ENCODE data around the gene ZMIZ1. TPM values are rescaled to one million over a fixed set of nuclear protein-coding genes. Genes with fewer than 3 reads are reported as not detected.

The ZMIZ1 gene
- total and polyA plus RNA-seq, 2 experiments from 2014 or later, result 9.2 to 30.9 TPM

DNA sequence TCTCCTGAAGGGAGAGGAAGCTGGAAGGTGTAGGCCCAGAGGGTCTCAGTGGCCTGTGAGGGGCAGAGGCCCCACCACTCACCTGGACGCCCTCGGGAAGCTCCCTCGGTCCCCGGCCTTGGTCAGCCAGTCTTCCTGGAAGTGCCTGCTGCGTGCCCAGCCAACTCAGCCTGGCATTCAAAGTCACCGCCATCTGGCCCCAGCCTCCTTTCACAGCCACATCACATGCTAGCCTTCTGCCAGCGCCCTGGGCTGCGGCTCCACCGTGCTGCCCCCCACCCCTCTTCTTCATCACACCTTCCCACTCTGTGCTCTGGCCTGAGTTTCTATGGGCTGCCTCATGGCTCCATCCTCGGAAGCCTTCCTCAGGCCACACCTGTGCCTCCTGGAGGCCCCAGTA lies 98.0 kb downstream of the ZMIZ1 start:
- H3K9me3 Mint-ChIP-seq, result no peaks in the 10 kb centered on the region; the same call in 2 of the 3 replicates
- Histone ChIP-seq H3K9me2 (ENCODE audit: insufficient read depth) (no peaks in the 10 kb centered on the region), H3K4me3 (no peak overlapping the region), H2AFZ (no peak overlapping the region), H3F3A (replicated peaks; ENCODE audit: low read depth) (no peaks in the 10 kb centered on the region), H4K20me1 (replicated peaks; ENCODE audit: insufficient read depth) (0 out of 2 replicates have a peak, but pooled peaks cover 5% of the 10 kb centered on the region), H3K4me1 (ENCODE audit: insufficient read depth) (no peaks in the 10 kb centered on the region), H3K79me2 (replicated peaks; ENCODE audit: insufficient read depth) (peaks cover under 1% of the 10 kb centered on the region; the same call in 1 of the 2 replicates), H3K36me3 (ENCODE audit: insufficient read depth) (no peaks in the 10 kb centered on the region), H3K27me3 (ENCODE audit: insufficient read depth) (no peaks in the 10 kb centered on the region), H3K27ac (ENCODE audit: low read depth) (no peak overlapping the region), H3K4me2 (no peak overlapping the region)
- H3K27me3 Mint-ChIP-seq (ENCODE audit: insufficient read depth, low read depth, poor library complexity), result peaks cover 8% of the 10 kb centered on the region
- DNase-seq (ENCODE audit: low spot score) (no peak), ATAC-seq (no peak)
- no peak overlapping the region; the same call in 2 of the 3 replicates for H3K4me3 Mint-ChIP-seq
- TF ChIP-seq POLR2AphosphoS5 (IDR thresholded peaks at IDR 0.05; ENCODE audit: low read depth) (no peak), EZH2phosphoT487 (IDR thresholded peaks at IDR 0.05; ENCODE audit: unreplicated experiment) (no peak), ZNF114 (CRISPR knock-in tag; IDR thresholded peaks at IDR 0.05) (no peak), JUNB (IDR thresholded peaks at IDR 0.05; ENCODE audit: unreplicated experiment) (no peak), CREB1 (CRISPR knock-in tag; IDR thresholded peaks at IDR 0.05; ENCODE audit: low read depth) (no peak), REST (IDR thresholded peaks at IDR 0.05; ENCODE audit: unreplicated experiment) (no peak), STAT1 (IDR thresholded peaks at IDR 0.05; ENCODE audit: unreplicated experiment) (no peak), ZNF331 (CRISPR knock-in tag; IDR thresholded peaks at IDR 0.05; ENCODE audit: low read depth) (no peak), NANOG (IDR thresholded peaks at IDR 0.05; ENCODE audit: borderline replicate concordance) (no peak), EZH2 (IDR thresholded peaks at IDR 0.05; ENCODE audit: low read depth, unreplicated experiment) (no peak)
- TF ChIP-seq, protein P1, sequence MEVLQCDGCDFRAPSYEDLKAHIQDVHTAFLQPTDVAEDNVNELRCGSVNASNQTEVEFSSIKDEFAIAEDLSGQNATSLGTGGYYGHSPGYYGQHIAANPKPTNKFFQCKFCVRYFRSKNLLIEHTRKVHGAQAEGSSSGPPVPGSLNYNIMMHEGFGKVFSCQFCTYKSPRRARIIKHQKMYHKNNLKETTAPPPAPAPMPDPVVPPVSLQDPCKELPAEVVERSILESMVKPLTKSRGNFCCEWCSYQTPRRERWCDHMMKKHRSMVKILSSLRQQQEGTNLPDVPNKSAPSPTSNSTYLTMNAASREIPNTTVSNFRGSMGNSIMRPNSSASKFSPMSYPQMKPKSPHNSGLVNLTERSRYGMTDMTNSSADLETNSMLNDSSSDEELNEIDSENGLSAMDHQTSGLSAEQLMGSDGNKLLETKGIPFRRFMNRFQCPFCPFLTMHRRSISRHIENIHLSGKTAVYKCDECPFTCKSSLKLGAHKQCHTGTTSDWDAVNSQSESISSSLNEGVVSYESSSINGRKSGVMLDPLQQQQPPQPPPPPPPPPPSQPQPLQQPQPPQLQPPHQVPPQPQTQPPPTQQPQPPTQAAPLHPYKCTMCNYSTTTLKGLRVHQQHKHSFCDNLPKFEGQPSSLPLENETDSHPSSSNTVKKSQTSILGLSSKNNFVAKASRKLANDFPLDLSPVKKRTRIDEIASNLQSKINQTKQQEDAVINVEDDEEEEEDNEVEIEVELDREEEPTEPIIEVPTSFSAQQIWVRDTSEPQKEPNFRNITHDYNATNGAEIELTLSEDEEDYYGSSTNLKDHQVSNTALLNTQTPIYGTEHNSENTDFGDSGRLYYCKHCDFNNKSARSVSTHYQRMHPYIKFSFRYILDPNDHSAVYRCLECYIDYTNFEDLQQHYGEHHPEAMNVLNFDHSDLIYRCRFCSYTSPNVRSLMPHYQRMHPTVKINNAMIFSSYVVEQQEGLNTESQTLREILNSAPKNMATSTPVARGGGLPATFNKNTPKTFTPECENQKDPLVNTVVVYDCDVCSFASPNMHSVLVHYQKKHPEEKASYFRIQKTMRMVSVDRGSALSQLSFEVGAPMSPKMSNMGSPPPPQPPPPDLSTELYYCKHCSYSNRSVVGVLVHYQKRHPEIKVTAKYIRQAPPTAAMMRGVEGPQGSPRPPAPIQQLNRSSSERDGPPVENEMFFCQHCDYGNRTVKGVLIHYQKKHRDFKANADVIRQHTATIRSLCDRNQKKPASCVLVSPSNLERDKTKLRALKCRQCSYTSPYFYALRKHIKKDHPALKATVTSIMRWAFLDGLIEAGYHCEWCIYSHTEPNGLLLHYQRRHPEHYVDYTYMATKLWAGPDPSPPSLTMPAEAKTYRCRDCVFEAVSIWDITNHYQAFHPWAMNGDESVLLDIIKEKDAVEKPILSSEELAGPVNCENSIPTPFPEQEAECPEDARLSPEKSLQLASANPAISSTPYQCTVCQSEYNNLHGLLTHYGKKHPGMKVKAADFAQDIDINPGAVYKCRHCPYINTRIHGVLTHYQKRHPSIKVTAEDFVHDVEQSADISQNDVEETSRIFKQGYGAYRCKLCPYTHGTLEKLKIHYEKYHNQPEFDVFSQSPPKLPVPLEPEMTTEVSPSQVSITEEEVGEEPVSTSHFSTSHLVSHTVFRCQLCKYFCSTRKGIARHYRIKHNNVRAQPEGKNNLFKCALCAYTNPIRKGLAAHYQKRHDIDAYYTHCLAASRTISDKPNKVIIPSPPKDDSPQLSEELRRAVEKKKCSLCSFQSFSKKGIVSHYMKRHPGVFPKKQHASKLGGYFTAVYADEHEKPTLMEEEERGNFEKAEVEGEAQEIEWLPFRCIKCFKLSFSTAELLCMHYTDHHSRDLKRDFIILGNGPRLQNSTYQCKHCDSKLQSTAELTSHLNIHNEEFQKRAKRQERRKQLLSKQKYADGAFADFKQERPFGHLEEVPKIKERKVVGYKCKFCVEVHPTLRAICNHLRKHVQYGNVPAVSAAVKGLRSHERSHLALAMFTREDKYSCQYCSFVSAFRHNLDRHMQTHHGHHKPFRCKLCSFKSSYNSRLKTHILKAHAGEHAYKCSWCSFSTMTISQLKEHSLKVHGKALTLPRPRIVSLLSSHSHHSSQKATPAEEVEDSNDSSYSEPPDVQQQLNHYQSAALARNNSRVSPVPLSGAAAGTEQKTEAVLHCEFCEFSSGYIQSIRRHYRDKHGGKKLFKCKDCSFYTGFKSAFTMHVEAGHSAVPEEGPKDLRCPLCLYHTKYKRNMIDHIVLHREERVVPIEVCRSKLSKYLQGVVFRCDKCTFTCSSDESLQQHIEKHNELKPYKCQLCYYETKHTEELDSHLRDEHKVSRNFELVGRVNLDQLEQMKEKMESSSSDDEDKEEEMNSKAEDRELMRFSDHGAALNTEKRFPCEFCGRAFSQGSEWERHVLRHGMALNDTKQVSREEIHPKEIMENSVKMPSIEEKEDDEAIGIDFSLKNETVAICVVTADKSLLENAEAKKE (CRISPR knock-in tag; IDR thresholded peaks at IDR 0.05), result no peak
- TF ChIP-seq, protein P2, sequence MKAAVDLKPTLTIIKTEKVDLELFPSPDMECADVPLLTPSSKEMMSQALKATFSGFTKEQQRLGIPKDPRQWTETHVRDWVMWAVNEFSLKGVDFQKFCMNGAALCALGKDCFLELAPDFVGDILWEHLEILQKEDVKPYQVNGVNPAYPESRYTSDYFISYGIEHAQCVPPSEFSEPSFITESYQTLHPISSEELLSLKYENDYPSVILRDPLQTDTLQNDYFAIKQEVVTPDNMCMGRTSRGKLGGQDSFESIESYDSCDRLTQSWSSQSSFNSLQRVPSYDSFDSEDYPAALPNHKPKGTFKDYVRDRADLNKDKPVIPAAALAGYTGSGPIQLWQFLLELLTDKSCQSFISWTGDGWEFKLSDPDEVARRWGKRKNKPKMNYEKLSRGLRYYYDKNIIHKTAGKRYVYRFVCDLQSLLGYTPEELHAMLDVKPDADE (IDR thresholded peaks at IDR 0.05), result no peak
- TF ChIP-seq, protein P3, sequence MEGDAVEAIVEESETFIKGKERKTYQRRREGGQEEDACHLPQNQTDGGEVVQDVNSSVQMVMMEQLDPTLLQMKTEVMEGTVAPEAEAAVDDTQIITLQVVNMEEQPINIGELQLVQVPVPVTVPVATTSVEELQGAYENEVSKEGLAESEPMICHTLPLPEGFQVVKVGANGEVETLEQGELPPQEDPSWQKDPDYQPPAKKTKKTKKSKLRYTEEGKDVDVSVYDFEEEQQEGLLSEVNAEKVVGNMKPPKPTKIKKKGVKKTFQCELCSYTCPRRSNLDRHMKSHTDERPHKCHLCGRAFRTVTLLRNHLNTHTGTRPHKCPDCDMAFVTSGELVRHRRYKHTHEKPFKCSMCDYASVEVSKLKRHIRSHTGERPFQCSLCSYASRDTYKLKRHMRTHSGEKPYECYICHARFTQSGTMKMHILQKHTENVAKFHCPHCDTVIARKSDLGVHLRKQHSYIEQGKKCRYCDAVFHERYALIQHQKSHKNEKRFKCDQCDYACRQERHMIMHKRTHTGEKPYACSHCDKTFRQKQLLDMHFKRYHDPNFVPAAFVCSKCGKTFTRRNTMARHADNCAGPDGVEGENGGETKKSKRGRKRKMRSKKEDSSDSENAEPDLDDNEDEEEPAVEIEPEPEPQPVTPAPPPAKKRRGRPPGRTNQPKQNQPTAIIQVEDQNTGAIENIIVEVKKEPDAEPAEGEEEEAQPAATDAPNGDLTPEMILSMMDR (conservative IDR thresholded peaks at IDR 0.05; ENCODE audit: low read depth in 2 of 2), result no peak
- H3K36me3 Mint-ChIP-seq (ENCODE audit: low read depth), result peaks cover 5% of the 10 kb centered on the region; the same call in 2 of the 3 replicates
- no peak overlapping the region for H3K27ac Mint-ChIP-seq
- H3K4me1 Mint-ChIP-seq, result peaks cover 39% of the 10 kb centered on the region

All from GM23338 (cell line).